Brain microvascular endothelial cell (primary cell): Measurements from ENCODE around the gene DNAJC27.

ENCODE experiments used
- DNase-seq: peaks from one replicate; pipeline ENCODE4 v3.0.0-alpha.2; 2020
- H3K27ac ChIP-seq: fragments of 250-450 bp; sonication (Bioruptor Pico); 2 replicates; pipeline ENCODE4 v1.5.1; 2020; ENCODE audit warnings: mild to moderate bottlenecking, moderate library complexity
- H3K27me3 ChIP-seq: fragments of 250-450 bp; sonication (Bioruptor Pico); replicated peaks from 2 replicates; pipeline ENCODE4 v1.5.1; 2020; ENCODE audit warnings: mild to moderate bottlenecking
- H3K36me3 ChIP-seq: fragments of 250-450 bp; sonication (Bioruptor Pico); replicated peaks from 2 replicates; pipeline ENCODE4 v1.5.1; 2020; ENCODE audit warnings: mild to moderate bottlenecking
- H3K4me3 ChIP-seq: 2 replicates; pipeline ENCODE4 v1.5.1; 2011; ENCODE audit warnings: low read depth, mild to moderate bottlenecking, control low read depth, low read length, moderate library complexity
- in situ Hi-C: cut with HindIII; loops from 2 replicates; pipeline ENCODE4 v1.10.0; 2017; ENCODE audit warnings: low sequenced_read_pairs, low pct_ligation_motif_present
- TF ChIP-seq, protein P1 (sequence below): IDR thresholded peaks from 2 replicates; pipeline ENCODE4 v1.5.1; 2011; ENCODE audit warnings: low read depth, mild to moderate bottlenecking, moderate library complexity, low read length, control low read depth, inconsistent platforms; ENCODE audit errors: missing control alignments

DNAJC27 gene

DNA sequence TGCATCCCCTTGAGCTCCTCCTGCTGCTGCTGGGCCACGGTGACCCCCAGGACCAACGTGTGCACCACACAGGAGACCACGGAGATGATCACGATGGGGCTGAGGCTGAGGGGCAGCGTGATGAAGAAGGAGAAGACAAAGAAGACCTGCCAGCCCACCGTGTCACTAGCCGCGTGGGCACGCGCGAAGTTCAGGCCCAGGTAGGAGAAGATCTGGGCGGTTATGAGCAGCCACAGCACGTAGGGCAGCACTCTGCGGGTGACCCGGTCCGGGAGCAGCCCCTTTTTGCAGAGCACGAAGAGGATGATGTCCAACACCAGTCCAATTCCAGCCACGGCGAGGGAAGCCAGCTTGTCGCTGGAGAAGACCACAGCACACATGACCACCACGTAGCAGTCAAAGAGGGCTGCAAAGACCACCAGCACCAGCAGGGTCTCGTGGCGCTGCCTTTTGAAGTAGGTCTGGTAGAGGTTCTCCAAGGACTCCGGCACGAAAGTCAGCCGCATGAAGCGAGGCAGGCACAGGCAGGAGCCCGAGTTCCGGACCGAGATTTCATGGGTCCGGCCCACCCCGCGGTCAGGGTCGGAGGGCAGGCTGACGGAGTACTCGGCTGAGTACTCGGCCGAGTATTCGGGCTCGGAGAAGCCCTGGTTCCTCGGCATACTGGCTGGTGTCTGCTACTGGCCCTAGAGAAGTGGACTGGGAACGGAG, 53.3 kb downstream of the DNAJC27 start:
- Histone ChIP-seq H3K27me3 (no peaks in the 10 kb centered on the region), H3K27ac (no peak overlapping the region), H3K4me3 (peak overlapping the region; percentile 61), H3K36me3 (no peaks in the 10 kb centered on the region)
- in situ Hi-C loops, result no loop called here
- no peak for DNase-seq
- TF ChIP-seq, protein P1, sequence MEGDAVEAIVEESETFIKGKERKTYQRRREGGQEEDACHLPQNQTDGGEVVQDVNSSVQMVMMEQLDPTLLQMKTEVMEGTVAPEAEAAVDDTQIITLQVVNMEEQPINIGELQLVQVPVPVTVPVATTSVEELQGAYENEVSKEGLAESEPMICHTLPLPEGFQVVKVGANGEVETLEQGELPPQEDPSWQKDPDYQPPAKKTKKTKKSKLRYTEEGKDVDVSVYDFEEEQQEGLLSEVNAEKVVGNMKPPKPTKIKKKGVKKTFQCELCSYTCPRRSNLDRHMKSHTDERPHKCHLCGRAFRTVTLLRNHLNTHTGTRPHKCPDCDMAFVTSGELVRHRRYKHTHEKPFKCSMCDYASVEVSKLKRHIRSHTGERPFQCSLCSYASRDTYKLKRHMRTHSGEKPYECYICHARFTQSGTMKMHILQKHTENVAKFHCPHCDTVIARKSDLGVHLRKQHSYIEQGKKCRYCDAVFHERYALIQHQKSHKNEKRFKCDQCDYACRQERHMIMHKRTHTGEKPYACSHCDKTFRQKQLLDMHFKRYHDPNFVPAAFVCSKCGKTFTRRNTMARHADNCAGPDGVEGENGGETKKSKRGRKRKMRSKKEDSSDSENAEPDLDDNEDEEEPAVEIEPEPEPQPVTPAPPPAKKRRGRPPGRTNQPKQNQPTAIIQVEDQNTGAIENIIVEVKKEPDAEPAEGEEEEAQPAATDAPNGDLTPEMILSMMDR, result no peak

DNA sequence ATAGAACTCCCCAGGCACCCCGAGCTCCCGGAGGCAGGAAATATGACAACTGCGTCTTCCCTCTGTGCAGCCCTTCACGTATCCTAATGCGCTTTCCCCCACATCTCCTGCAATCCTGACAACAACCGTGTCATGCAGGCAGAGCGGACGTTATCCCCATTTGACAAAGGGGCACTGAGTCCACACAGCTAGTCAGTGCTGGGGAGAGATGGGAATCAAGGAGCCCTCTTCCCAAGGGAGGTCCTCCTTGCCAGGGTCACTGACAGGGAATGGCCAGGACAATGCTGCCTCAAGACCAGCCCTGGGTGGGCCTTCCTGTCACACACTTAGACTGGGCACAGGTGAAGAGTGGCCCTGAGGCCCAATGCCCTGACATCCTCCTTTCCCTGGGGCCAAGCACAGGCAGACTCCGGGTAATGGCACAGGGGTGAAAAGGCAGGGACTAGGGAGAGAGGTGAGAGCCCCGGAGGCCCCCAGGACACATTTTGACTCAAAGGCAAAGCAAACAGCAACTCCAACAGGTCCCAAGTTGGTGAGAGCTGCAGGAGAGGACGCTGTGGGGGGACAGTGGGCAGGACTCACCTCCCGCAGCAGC, 53.9 kb downstream of the DNAJC27 start:
- no peak overlapping the region for H3K4me3 ChIP-seq
- DNase-seq, result no peak
- no peaks in the 10 kb centered on the region for H3K36me3 ChIP-seq
- in situ Hi-C loops, result no loop called here
- H3K27me3 ChIP-seq, result no peaks in the 10 kb centered on the region
- TF ChIP-seq, protein P1, result no peak
- no peak overlapping the region for H3K27ac ChIP-seq

DNA sequence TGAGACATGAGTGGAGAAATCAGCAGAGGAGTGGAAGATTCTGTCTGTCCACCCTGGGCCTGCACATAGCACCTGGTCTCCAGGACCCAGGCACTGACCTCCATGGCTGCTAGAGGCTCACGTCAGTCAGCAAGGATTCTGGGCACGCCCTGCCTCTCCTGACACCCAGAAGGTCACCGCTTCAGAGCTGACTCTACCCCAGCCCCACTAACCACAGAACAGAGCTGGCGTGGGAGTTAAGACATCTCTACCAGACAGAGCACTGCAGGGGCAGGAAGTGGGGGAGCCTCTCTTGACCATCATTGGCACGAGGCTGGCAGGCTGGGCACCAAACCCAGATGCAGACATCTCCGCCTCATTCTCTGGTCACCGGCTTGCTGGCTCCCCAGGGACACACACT, 54.7 kb downstream of the DNAJC27 start:
- H3K4me3 ChIP-seq, result peak overlapping the region; percentile 5

DNA sequence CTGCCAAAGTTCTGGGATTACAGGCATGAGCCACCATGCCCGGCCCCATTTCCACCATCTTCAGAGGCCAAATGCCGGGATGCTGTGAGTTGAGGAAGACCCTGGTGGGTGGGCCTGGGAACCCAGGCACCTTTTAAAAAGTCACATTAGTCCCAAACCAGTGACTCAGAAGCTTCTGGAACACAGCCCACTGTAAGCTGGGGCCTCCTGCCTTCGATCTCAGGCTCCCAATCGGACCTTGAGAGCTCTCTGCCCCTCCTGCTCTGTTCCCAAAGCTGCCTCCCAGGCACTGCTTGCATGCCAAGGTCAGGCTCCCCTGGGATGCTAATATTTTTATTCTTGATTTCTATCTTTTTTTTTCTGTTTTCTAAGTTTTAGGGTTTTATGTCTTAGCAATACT, 56.0 kb downstream of the DNAJC27 start:
- no peak for DNase-seq
- H3K27me3 ChIP-seq, result no peaks in the 10 kb centered on the region
- in situ Hi-C loops, result no loop called here

More for the DNA sequence above, 54.7 kb downstream of the DNAJC27 start:
- Histone ChIP-seq H3K27me3 (no peaks in the 10 kb centered on the region), H3K27ac (no peak overlapping the region), H3K36me3 (no peaks in the 10 kb centered on the region)
- in situ Hi-C loops, result no loop called here
- TF ChIP-seq, protein P1, result no peak
- peak; percentile 39 for DNase-seq

DNA sequence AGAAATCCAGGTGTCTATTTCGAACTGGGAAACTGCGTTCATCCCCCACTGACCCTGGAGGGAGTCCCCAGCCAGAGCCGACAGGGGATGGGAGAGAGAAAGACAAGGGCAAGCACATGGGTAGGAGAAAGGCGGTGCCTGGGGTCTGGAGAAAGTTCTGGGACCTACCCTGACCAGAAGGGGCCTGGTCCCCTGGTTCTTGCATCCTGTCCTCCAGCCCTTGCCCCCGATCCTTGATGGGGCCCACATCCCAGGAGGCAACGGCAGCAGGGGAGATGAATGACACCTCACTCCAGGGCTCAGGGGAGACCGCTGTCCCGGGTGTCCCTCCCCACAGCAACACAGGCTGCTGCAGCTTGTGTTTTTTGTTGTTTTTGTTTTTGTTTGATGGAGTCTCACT, 56.6 kb downstream of the DNAJC27 start:
- no peaks in the 10 kb centered on the region for H3K36me3 ChIP-seq
- H3K27me3 ChIP-seq, result no peaks in the 10 kb centered on the region
- H3K4me3 ChIP-seq, result no peak overlapping the region
- no peak overlapping the region for H3K27ac ChIP-seq
- no peak for DNase-seq
- in situ Hi-C loops, result no loop called here
- TF ChIP-seq, protein P1, result no peak

More for the DNA sequence above, 56.0 kb downstream of the DNAJC27 start:
- no peak overlapping the region for H3K27ac ChIP-seq
- no peaks in the 10 kb centered on the region for H3K36me3 ChIP-seq
- no peak overlapping the region for H3K4me3 ChIP-seq
- TF ChIP-seq, protein P1, result no peak
